HG02938 (cell line): ENCODE results near the gene SIPA1.
A peak's percentile ranks its signal among the peaks of the same experiment; 100 is the strongest.
"Not testable (repeated sequence)": the region's sequence is repeated elsewhere in the genome, so short reads cannot be mapped to it uniquely, and the experiment has no call there.

Source experiments
- ATAC-seq: cut with Tn5 transposase; IDR thresholded peaks from one replicate; pipeline ENCODE4 v1.9.1; 2021; ENCODE audit warnings: mild to moderate bottlenecking, moderate library complexity; ENCODE audit not compliant: unreplicated experiment

The SIPA1 gene

DNA sequence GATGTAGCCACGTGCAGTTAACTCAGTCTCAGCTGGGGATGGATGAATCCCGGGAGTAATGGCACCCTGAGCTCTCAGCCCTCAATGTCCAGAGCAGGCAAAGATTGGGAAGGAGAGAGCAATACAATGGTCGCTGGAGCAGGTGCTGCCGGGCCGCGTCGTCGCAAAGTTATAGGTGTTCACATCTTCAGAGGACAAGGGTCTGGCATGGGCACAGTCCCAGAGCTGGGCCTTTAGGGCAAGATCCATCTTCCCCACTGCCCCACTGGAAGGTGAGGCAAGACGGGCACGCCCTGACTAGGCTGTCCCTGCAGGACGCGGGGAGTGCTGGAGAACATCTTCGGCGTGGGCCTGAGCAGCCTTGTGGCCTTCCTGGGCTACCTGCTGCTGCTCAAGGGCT, 14.7 kb upstream of the SIPA1 start:
- ATAC-seq, result no peak

DNA sequence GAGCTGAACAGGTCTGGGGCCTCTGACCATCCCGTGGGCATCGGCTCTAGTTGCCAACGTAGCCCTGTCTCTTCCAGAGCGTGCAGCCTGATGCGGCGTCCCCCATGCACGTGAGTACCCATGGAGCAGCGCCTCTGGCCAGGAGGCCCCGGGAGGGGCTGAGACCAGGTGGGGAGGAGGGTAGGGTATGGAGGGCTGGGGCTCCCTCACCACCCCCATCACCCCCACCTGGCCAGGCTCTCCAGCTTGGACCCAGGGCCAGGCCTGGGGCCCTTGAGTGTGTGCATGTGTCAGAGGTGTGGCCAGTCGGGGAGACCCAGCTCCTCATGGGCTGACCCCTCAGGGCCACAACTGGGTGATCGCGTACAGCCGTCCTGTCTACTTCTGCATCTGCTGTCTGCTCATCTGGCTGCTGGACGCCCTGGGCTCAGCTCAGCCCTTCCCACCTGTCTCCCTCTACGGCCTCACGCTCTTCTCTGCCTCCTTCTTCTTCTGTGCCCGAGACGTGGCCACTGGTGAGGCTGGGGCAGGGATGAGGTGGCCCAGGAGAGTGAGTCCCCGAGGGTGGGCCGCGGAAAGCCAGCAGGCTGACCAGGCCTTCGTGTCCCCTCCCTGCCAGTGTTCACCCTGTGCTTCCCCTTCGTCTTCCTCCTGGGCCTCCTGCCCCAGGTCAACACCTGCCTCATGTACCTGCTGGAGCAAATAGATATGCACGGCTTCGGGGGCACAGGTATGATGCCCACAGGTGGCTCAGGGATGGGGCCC, 13.9 kb upstream of the SIPA1 start:
- no peak for ATAC-seq

DNA sequence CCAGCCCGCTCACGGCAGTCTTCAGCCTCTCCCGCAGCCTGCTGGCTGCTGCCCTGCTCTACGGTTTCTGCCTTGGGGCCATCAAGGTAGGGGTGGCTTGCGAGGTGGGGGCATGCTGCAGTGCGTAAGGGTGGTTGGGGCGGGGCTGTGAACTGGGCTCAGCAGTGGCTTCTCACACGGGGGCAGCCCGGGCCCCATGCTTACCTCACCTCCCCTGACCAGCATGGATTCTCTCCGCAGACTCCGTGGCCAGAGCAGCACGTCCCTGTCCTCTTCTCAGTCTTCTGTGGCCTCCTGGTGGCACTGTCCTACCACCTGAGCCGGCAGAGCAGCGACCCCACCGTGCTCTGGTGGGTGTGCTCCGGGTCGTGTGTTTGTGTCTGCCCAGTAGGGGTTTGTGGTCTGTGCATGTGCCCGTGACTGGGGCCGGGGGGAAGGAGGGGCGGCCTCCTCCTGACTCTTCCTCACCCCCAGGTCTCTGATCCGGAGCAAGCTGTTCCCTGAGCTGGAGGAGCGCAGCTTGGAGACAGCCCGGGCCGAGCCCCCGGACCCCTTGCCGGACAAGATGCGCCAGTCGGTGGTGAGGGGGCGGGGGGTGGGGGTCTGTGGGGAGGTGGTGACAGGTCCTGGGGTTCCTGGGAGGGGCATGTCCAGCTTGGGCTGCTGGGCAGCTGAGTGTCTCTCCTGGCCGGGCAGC, 12.8 kb upstream of the SIPA1 start:
- no peak for ATAC-seq

DNA sequence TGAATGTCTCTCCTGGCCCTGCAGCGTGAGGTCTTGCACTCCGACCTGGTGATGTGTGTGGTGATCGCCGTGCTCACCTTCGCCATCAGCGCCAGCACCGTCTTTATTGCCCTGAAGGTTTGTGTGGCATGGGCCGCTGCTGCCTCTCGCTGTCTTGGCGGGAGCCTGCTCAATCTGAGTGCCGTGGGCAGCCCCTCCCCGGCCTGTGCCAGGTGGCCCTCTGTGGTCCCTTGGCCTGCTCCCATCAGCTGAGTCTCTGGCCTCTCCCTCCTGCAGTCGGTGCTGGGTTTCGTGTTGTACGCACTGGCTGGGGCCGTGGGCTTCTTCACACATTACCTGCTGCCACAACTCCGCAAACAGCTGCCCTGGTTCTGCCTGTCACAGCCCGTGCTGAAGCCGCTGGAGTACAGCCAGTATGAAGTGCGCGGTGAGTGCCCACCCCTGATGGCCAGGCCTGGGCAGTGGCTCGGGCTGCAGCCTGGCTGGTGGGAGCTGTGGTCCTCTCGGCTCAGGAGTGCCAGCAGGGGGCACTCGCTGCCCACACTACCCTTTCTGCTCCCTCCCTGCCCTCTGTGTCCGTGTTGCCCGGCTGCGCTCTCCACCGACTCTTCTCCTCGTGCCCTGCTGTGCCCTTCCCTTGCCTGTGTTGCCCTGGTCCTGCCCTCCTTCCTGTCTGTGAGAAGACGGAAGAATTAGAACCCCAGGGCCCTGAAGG, 12.1 kb upstream of the SIPA1 start:
- no peak for ATAC-seq

DNA sequence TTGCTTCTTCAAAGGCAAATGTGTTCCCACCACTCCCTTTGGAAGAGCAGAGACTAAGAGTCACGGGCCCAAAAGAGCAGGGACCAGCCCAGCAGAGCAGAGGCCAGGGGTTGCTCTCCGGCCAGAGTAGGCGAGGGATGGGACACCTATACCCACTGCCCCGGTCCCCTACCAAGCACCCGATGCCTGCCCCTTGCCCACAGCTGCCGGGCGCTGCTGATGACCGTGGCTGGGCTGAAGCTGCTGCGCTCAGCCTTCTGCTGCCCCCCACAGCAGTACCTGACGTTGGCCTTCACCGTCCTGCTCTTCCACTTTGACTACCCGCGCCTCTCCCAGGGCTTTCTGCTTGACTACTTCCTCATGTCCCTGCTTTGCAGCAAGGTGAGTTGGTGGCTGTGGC, 10.7 kb upstream of the SIPA1 start:
- ATAC-seq, result no peak

DNA sequence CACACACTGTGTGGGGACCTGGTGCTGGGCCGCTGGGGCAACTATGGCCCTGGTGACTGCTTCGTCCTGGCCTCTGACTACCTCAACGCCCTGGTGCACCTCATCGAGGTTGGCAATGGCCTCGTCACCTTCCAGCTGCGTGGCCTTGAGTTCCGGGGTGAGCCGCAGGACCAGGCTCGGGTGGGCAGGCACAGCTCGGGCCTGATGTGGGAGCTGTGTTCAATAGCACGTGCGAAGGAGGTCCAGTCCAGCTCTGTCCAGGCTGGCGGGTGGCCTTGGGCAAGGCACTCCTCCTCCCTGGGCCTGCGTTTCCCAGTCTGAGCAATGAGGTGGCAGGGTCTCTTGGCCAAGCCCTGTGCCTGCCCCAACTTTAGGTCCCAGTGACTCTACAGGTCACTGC, 8.3 kb upstream of the SIPA1 start:
- no peak for ATAC-seq

DNA sequence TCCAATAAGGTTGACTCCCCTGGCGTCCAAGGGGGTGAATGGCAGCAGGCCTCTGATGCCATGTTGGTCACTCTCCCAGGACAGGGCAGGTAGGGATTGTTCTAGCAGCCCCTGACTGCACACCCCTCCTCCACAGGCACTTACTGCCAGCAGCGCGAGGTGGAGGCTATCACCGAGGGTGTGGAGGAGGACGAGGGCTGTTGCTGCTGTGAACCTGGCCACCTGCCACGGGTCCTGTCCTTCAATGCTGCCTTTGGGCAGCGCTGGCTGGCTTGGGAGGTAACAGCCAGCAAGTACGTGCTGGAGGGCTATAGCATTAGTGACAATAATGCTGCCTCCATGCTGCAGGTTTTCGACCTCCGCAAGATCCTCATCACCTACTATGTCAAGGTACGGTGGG, 7.7 kb upstream of the SIPA1 start:
- no peak for ATAC-seq

DNA sequence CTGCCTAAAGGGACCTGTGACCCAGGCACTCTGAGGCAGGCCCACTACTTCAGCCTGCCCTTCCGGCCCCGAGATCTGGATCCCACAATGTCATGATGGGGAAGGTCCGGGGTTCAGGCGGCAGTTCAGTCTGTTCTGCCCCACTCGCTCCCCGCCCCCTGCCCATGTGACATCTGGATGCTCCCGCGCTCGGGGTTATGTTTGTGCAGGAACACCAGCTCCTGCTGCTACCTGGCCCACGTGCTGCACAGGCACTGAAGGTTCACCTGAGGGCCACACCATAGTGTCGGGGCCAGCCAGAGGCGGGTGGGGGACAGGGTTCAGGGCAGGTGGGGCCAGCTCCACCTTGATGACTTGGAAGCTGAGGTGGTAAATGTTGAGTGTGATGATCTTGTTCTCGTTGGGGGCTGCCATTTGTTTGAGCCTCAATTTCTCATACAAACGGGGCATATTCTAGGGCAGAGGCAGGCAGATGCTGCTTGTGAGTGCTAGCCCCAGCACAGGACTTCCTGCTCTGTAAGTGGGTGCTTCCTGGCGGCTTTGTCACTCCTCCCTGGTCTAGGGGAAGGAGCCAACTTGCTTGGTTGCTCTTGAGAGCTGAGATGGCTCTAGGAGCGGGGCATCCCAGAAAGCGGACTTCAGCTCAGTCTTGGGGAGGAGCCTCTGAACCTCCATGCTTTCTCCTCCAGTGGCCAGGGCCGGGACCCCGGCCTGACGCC, 4.4 kb upstream of the SIPA1 start:
- ATAC-seq, result no peak

DNA sequence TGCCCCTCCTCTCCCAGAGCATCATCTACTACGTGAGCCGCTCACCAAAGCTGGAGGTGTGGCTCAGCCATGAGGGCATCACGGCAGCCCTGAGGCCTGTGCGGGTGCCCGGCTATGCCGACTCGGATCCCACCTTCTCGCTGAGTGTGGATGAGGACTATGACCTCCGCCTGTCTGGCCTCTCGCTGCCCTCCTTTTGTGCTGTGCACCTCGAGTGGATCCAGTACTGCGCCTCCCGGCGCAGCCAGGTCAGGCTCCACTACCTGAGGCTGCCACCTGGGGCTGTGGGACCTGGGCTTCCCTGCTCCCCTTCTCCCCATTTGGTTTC, 3.8 kb upstream of the SIPA1 start:
- ATAC-seq, result no peak

DNA sequence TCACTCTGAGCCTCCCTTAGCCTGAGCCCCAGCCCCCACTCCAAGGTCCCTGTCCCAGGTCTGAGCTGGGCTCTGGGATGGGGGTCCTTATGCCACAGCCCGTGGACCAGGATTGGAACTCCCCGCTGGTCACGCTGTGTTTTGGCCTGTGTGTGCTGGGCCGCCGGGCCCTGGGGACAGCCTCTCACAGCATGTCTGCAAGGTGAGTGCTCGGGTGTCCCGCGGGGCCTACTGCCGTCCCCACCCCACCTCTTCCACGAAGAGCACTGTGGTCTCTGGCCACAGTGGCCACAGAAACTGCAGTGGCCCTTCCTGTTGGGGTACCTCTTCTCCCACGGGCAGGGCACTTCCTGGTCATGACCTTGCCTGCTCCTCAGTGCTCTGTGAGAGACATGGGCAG, 3.5 kb upstream of the SIPA1 start:
- no peak for ATAC-seq

DNA sequence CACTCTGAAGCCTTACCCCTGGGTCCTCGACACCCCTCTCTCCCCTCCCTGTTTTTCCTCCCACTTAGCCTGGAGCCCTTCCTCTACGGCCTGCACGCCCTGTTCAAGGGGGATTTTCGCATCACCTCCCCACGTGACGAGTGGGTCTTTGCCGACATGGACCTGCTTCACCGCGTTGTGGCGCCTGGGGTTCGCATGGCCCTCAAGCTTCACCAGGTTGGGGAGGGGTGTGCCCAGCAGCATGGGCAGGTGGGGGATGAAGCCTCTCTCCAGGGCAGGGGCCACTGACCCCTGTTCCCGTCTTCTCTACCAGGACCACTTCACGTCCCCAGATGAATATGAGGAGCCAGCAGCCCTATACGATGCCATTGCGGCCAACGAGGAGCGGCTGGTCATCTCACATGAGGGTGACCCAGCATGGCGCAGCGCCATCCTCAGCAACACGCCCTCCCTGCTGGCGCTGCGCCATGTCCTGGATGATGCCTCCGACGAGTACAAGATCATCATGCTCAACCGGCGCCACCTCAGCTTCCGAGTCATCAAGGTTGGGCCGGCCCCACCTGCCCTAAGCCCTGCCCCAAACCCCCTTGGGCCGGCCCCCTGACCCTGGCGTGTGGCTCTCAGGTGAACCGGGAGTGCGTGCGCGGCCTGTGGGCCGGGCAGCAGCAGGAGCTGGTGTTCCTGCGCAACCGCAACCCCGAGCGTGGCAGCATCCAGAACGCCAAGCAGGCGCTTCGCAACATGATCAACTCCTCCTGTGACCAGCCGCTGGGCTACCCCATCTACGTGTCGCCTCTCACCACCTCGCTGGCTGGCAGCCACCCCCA, 2.8 kb upstream of the SIPA1 start:
- ATAC-seq, result no peak

DNA sequence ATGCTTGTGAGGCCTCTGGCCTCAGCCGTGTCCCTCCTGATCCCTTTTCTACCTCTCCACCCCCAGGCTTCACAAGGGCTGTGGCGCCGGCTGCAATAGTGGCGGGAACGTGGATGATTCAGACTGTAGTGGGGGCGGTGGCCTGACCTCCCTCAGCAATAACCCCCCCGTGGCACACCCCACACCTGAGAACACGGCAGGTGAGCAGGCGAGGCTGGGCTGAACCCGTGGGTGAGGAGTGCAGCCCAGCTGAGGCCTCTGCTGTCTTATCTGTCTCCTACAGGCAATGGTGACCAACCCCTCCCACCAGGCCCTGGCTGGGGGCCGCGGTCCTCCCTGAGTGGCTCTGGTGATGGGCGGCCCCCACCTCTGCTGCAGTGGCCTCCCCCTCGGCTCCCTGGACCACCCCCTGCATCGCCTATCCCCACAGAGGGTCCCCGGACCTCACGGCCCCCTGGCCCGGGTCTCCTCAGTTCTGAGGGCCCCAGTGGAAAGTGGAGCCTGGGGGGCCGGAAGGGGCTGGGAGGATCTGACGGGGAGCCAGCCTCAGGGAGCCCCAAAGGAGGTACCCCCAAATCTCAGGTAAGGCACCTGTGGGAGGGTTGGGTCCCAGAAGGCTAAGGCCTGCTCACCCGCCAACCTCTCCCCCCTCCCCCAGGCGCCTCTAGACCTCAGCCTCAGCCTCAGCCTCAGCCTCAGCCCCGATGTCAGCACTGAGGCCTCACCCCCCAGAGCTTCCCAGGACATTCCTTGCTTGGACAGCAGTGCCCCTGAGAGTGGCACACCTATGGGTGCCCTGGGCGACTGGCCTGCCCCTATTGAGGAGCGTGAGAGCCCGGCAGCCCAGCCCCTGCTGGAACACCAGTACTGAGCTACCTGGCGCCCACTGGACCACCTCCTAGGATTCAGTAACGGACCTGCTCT, 1.5 kb upstream of the SIPA1 start:
- no peak for ATAC-seq

DNA sequence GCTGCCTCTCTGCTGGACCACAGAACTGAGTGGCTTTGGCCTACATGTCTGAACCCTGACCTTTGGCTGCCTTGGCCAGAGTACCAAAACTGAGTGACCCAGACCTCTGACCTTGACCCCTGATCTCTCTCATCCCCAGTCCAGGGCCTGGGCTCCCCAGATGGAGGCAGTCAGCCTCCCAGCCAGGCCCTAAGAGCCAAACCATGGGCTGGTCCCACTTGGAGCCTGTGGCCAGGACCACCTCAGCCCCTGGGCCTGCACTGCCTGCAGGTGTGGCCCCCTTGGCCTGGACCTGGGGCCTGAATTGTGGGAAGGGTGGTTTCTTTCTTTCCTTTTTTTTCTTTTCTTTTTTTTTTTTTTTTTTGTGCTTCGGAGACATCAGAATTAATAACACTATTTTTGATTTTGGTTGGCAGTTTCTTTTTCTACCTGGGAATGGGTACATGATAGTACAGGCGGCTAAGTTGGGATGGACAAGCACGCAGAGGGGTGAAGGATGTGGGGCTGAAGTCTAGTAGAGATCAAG, 806 bp upstream of the SIPA1 start:
- no peak for ATAC-seq

DNA sequence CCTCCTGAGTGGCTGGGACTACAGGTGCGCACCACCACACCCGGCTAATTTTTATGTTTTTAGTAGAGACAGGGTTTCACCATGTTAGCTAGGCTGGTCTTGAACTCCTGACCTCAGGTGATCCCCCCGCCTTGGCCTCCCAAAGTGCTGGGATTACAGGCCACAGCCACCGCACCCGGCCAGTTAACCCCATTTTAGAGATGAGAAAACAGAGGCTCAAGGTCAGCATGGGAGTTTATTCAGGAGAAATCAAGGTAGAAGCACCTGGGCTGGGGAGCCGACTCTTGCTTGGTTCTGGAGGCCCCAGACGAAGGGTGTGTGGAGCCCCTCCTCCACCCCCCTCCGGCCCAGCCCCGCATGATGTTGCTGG, 1.3 kb downstream of the SIPA1 start:
- not testable (repeated sequence) for ATAC-seq

DNA sequence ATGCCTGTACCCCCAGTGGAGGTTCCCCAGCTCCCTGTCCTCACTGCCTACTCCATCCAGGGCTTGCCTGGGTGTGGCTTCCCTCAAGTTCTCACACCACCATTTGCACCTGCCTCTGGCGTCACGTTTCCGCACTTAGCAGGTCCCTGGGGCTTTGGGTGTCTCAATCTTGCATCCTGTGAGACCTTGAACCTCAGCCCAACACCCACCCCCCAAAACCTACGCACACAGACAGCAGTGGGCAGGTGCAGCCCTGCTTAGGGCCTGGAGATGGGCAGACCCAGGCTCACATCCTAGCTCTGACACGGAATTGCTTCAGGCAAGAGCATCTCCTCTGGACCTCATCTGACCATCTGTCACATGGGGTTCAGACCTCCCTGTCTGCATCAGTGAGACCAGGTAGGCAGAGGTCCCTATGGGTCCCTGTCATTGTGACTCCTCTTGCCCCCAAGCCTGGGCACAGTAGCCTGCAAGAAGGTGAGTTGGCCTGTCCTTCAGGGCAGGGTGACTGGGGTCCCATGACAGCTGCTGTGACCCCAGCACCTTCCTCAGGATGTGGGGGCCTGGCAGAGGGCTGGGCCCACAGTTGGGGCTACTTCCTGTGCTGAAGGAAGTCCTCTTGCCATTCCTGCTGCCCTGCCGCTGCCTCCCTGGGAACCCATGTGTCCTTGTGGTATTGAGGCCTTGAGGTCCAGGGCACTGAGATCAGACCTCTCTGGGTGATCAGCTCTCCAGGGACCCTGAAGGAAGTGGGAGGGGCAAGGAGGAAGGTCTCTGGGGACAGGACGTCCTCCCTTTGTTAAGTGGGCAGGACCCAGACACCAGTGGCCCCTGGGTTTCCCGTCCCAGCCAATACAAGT, 2.0 kb downstream of the SIPA1 start:
- peak; percentile 42 for ATAC-seq

DNA sequence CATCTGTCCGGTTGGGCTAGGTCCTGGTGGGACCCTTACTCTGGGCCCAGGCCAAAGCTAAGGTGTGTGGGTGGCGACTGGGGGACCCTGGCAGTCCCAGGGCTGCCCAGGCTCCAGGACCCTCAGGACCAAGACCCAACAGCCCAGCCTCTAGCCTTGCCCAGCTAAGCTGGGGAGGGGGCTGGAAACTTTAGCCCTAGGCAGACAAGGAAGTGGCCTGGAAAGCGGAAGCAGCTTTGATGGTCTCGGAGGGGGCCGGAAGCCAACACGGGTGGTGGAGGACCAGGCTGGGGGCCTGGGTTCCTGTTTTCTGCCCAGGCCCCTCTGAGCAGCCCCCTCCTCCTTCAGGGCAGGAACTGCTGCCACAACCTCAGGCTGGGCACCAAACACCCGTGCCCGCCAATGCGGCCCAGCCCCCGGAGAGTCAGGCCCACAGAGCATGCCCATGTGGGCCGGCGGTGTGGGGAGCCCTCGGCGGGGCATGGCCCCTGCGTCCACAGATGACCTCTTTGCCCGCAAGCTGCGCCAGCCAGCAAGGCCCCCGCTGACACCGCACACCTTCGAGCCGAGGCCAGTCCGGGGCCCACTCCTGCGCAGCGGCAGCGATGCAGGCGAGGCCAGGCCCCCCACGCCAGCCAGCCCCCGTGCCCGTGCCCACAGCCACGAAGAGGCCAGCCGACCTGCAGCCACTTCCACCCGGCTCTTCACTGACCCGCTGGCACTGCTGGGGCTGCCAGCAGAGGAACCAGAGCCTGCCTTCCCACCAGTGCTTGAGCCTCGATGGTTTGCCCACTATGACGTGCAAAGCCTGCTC, 2.8 kb downstream of the SIPA1 start:
- no peak for ATAC-seq

DNA sequence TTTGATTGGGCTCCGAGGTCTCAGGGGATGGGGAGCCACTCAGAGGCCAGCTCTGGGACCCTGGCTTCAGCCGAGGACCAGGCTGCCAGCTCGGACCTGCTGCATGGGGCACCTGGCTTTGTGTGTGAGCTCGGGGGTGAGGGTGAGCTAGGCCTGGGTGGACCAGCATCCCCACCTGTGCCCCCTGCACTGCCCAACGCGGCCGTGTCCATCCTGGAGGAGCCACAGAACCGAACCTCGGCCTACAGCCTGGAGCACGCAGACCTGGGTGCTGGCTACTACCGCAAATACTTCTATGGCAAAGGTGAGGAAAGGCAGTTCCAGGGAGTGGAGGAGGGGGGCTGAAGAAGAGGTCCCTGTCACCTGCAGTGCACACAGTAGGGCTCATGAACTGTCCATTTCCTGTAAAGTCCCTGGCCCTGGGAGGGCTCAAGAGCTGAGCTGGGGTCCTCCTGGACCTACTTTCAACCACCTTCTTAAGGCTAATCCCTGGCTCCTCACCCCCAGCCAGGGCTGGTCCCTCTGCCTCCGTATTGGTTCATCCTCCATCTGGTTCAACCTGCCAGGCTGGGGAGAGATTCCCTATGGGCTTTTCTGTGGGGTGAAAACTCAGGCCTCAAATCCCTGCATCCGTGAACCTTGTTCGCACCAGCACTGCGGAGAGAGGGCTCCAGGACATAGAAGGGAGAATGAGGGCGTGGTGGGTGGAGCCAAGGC, 3.6 kb downstream of the SIPA1 start:
- no peak for ATAC-seq
